ENCODE data around the gene LHX3.

LHX3 gene

DNA sequence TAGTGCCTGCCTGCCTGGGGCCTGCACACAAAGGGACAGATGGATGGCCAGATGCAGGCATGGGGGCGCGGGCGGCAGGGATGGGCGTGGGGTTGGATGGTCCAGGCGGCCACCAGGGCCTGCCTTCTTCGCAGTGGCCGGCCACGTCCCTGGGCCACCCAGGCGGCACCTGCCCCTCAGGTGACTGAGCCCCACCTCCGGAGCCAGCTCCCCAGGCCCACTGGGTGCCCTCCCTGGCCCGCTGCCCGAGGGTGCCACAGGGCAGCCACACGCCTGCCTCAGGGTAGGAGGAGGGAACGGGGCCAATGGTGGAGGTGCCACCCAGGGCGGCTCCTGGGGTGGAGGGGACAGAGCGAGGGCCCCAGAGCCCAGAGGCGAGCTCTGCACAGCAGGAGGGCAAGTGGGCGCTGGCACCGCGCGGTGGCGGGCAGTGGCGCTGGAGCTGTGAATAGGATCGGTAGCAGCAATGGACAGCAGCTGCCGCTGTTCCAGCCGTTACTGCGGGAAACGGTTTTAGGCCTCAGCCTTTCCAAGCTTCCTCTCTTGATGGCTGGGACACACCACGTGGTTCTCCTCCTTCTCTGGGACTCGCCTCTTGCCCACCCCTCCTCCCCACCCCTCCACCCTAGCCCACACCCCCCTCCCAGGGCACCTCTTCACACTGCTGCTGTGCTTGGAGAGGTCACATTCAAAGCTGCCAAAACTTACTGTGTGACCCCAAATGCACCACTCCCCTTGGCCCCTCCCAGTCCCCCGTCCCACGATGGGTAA, 19.1 kb downstream of the LHX3 start:
- no peak for TF ChIP-seq CTCF (IDR thresholded peaks at IDR 0.05)

- no peak for TF ChIP-seq CTCF (IDR thresholded peaks at IDR 0.05)
These were observed 19.9 kb downstream of the LHX3 start for GRCh38 chr9:136185066-136185465.

- TF ChIP-seq CTCF (IDR thresholded peaks at IDR 0.05) = no peak
These were observed 22.0 kb downstream of the LHX3 start for GRCh38 chr9:136182850-136183422.

GRCh38 chr9:136182420-136182787, 22.5 kb downstream of the LHX3 start:
- TF ChIP-seq CTCF (IDR thresholded peaks at IDR 0.05) = no peak

DNA sequence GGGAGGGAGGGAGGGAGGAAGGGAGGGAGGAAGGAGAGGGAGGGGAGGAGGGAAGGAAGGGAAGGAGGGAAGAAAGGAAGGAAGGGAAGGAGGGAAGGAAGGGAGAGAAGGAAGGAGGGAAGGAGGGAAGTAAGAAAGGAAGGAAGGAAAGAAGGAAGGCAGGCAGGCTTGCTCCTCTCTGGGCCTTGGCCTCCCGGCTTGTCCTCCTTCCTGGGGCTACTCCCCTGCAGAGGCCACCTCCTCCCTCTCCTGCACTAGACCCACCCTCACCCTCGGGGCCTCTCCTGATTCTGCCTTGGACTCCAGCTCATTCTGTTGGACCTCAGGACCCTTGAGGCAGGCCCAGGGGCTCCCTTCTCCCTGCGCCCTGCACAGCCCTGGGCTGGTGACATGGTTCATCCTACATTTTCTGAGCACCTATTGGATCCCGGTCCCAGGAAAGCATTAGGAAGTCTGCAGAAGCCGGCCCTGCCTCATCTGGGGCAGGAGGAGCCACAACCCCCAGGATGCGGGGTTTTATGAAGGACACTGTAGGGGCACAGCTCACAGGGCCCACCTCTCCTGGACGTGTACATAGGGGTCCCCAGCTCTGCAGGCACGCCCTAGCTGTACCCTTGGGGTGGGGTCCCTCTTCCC, 23.0 kb downstream of the LHX3 start:
- TF ChIP-seq CTCF (IDR thresholded peaks at IDR 0.05) = no peak

DNA sequence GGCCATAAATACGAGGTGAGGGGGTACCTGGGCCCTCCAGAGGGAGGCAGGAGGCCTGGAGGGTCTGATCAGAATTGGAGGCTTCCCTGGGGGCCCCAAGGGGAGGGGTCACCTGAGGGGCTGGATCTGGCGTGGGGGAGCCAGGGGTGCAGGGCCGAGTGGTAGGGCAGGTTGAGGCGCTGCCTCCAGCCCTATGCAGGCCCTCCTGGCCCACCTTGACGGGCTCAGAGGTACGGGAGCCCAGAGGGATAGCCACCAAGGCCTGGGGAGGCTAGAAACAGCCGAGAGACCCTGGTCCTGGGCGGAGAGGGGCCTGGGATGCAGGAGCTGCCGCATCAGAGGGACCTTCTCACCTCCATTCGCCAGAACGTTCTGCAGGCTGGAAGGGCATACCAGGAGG, 24.3 kb downstream of the LHX3 start:
- no peak for TF ChIP-seq CTCF (IDR thresholded peaks at IDR 0.05)

DNA sequence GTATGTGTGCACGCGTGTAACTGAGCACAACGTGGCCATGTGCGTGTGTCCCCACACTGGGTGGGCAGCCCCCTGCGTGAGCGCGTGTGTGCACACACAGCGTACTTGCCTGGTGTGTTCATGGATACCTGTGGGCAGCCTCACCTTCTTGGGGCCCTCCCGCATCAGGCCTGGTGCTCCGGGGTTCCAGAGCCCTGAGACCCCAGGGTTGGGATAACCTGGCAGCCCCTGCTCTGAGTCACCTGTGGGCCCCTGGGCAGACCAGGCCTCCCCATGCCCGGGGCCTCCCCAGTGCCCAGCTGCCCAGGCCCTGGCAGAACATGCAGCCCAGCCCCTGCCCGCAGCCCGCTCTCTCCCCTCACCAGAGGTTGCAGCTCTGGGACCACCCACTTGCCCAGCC, 25.2 kb downstream of the LHX3 start:
- TF ChIP-seq CTCF (IDR thresholded peaks at IDR 0.05) = no peak

Data from LNCAP (cell line).